GM18858 (cell line): Measurements from ENCODE around the gene MYO5B.

Experiments used
- ATAC-seq: cut with Tn5 transposase; IDR thresholded peaks from one replicate; pipeline ENCODE4 v1.9.1; 2021; ENCODE audit not compliant: unreplicated experiment

Gene MYO5B

GRCh38 chr18:49862656-49863385, 332.1 kb downstream of the MYO5B start:
- ATAC-seq: no peak

- no peak for ATAC-seq
Measured at GRCh38 chr18:49861659-49862058, 333.3 kb downstream of the MYO5B start.

GRCh38 chr18:49859725-49860124, 335.2 kb downstream of the MYO5B start:
- no peak for ATAC-seq

- ATAC-seq: no peak
Measured at GRCh38 chr18:49859021-49859359, 336.0 kb downstream of the MYO5B start.

- ATAC-seq: no peak
Measured at GRCh38 chr18:49858309-49859020, 336.5 kb downstream of the MYO5B start.

GRCh38 chr18:49857708-49858107, 337.2 kb downstream of the MYO5B start:
- ATAC-seq: no peak

DNA sequence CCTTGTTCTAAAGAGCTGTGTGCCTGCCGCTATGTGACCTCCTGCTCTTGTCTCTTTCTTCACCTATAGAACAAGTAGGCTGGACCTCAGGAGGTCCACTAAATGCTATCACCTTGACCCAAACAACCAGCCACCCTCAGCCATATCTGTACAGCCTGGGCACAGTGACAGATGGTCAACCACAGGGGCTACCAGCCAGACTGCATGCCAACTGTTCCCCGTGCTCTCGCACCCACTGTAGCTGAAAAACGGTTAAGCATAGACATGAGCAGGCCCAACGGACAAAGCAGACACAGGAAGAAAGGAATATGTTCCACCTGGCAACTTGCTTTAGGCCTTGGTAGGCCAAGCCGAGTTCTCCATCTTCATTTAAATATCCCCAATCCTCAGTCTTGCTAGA, 338.5 kb downstream of the MYO5B start:
- ATAC-seq: no peak

- ATAC-seq: no peak
Measured at GRCh38 chr18:49855711-49856415, 339.1 kb downstream of the MYO5B start.

DNA sequence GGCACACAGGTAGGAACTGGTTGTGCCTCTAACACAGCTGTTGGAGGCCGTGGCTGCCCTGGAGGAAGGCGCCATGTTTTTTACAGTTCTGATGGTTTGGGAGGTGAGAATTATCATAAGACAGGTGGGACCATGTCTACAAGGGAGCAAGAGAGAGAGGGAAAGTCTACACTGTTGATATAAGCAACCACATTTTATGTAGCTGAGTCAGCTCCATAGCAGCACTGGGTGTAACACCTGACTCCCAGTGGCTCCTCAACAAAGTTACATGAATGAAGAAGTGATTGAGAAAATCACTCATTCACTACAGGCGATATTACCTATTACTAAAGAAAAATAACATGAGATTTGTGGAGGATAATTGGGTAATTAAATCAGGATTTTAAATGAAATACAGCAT, 340.3 kb downstream of the MYO5B start:
- no peak for ATAC-seq

DNA sequence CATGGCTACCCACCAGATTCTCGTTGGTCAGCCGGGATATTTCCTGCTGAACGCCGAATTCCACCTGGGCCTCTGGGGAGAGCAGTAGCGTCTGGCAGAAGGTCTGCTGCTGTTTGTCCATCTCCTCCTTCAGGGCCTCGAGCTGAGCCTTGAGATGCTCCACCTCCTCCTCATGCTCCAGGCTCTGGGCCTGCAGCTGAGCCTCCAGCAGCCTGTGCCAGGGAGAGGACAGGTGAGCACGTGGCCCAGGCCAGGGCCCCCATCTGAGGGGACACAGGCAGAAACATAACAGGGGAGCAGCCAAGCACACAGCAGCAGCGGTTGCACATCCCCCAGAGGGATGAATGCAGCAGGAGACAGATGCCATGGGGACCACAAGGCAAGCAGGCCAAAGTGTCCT, 341.5 kb downstream of the MYO5B start:
- no peak for ATAC-seq

DNA sequence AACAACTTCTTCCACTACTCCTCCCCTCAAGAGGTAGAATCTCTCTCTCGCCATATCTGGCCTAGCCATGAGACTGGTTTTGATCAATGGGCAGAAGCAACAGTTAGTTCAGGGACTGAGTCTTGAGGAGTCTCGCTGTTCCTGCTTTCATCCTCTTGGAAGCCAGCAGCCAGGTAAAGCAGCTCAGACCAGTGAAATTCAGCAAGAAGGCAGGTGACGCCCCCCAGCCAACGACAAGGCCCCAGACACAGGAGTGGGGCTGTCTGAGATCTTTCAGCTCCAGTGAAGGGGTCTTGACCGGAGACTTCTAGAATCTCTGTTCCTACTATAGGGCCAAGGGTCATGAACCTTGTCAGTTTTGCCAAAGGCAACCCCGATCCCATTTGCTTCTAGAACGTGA, 341.9 kb downstream of the MYO5B start:
- ATAC-seq: no peak

GRCh38 chr18:49851624-49852023, 343.3 kb downstream of the MYO5B start:
- ATAC-seq: no peak

GRCh38 chr18:49850636-49851035, 344.3 kb downstream of the MYO5B start:
- no peak for ATAC-seq

- ATAC-seq: no peak
Measured at GRCh38 chr18:49849331-49850217, 345.4 kb downstream of the MYO5B start.

- no peak for ATAC-seq
Measured at GRCh38 chr18:49848115-49848514, 346.8 kb downstream of the MYO5B start.

DNA sequence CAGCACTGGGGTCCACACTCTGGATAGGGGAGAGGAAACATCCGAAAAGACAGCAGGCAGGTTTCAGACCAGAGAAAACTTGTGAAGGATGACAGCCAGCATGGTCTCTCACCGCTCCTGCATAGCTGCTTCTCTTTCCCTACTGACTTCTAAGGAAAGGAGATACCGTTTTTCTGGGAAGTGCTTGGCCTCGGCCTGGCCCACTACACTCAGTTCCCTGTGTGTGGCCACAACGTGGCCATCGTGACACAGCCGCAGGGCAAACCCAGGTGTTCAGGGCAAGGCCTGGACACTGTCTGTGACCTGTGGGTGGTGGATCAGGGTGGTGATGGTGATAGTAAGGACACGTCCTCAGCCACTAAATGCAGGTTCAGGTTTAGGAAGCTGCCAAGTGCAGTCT, 347.4 kb downstream of the MYO5B start:
- no peak for ATAC-seq

GRCh38 chr18:49846718-49847470, 348.1 kb downstream of the MYO5B start:
- ATAC-seq: no peak

- ATAC-seq: no peak
Measured at GRCh38 chr18:49846361-49846662, 348.6 kb downstream of the MYO5B start.

- no peak for ATAC-seq
Measured at GRCh38 chr18:49845629-49846360, 349.2 kb downstream of the MYO5B start.

GRCh38 chr18:49844903-49845302, 350.0 kb downstream of the MYO5B start:
- ATAC-seq: no peak
